Measurements from ENCODE around the gene TUBGCP3.

TUBGCP3 gene

DNA sequence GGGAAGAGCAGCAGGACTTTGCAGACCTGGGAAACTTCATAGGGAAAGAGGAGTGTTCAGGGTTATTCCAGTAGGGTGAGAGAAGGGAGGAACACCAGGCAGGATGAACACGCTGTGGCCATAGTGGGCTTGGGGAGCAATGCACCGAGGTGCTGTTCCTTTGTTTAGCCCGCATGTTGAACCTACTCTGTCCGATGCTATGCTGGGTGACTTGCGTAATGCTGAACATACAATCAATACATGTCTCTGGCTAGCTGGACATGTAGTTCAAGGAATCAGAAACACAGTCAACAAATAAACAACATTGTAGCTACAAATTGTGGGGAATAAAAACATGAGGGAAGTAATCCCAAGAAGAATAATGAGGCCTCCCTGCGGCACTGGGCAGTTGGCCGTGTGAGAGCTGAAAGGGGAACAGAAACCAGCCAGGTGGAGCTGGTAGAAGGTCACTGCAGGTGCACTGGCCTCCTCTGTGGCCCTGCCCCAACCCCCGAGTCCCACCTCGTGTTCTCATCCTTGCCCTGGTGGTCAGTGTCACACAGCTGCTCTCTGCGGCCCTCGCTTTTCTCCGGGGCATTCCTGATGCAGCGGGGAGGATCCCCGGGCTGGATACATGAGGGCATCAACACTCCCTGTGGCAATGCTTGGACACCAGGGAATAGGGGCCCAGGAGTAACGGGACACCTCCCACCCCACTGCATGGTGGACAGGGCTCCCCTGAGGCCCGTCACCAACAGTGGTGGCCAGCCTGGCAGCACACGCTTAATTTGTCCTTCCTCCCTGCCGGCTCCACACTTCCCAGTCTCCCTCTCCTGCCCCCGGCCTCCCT lies 36.9 kb upstream of the TUBGCP3 start:
- H3K4me1 ChIP-seq (ENCODE audit: control insufficient read depth, insufficient read depth, low read length), result no peaks in the 10 kb centered on the region
- H3K9ac ChIP-seq (ENCODE audit: low read length), result no peak overlapping the region
- H3K9me3 ChIP-seq (ENCODE audit: control insufficient read depth, low read length), result no peaks in the 10 kb centered on the region
- peaks cover 5% of the 10 kb centered on the region for H3K27me3 ChIP-seq (ENCODE audit: control insufficient read depth, insufficient read depth, low read length)
- no peaks in the 10 kb centered on the region for H3K36me3 ChIP-seq (ENCODE audit: control insufficient read depth, insufficient read depth, low read length)
- H3K4me3 ChIP-seq (ENCODE audit: low read length), result no peak overlapping the region

DNA sequence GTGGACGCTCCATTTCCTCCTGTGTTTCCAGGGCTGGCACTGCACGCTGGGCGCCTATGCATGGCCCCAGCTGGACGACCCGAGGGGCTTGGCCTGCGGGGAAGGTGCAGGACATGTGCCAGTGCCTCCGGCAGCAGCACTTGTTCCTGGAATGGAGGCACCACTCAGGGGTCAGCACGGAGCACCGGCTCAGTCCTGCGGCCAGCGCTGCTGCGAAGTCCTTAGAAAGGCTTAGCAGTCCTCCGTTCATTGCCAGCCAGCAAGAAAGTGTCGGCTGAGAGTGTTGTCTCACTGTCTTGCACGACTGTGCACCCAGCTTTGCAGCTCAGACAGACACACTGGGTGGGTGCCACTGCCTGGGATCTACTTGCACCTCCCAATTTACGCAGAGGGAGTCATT lies 36.1 kb upstream of the TUBGCP3 start:
- Histone ChIP-seq H3K9me3 (ENCODE audit: control insufficient read depth, low read length) (no peaks in the 10 kb centered on the region), H3K9ac (ENCODE audit: low read length) (no peak overlapping the region), H3K27me3 (ENCODE audit: control insufficient read depth, insufficient read depth, low read length) (peaks cover 9% of the 10 kb centered on the region), H3K4me3 (ENCODE audit: low read length) (no peak overlapping the region), H3K4me1 (ENCODE audit: control insufficient read depth, insufficient read depth, low read length) (no peaks in the 10 kb centered on the region), H3K36me3 (ENCODE audit: control insufficient read depth, insufficient read depth, low read length) (no peaks in the 10 kb centered on the region)

DNA sequence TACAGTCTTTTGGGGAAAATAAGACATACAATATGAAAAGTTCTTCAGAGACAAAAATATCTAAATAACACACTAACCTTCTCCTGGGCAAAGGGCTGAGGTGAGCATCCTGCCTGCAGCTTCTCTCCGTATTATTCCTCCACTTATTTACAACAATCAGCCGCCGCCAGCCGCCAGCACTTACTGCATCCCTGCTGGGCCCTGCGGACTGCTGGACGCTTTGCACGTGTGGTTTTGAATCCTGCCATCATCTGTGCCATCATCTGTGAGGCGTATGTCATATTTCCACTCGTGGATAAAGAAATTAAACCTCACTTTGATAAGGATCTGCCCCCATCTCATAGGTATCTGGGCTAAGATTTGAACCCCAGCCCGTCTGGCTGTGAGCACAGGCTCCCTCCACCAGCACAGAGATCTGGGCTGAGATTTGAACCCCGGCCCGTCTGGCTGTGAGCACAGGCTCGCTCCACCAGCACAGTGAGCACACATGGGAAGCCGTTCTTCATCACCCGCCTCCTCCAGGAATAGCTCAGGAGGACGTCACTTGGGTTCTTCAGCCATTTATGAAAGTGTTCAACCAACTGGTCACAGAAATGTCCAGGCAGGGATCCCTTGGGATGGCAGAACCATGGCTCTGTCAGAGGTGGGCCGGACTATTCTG lies 35.2 kb upstream of the TUBGCP3 start:
- H3K4me3 ChIP-seq (ENCODE audit: low read length), result no peak overlapping the region
- H3K9ac ChIP-seq (ENCODE audit: low read length), result no peak overlapping the region
- H3K27me3 ChIP-seq (ENCODE audit: control insufficient read depth, insufficient read depth, low read length), result peaks cover 9% of the 10 kb centered on the region
- no peaks in the 10 kb centered on the region for H3K9me3 ChIP-seq (ENCODE audit: control insufficient read depth, low read length)
- H3K36me3 ChIP-seq (ENCODE audit: control insufficient read depth, insufficient read depth, low read length), result no peaks in the 10 kb centered on the region
- no peaks in the 10 kb centered on the region for H3K4me1 ChIP-seq (ENCODE audit: control insufficient read depth, insufficient read depth, low read length)

DNA sequence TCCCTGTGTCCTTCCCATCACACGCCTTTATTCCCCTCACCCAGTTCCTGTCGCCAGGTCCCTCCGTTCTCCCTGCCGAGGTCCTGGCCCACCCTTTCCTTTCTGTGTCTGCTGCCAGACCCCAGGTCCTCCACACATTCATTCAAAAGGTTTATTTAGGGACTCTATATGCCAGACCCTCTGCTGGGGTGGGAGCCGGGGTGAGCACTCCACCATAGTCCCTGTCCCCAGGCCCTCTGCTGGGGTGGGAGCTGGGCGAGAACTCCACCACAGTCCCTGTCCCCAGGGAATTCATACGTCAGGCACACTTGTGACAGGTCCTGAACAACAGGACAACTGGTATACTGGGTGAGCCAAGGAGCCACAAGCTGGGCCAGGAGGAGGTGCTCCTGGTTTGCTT lies 34.4 kb upstream of the TUBGCP3 start:
- H3K9ac ChIP-seq (ENCODE audit: low read length), result no peak overlapping the region
- H3K4me1 ChIP-seq (ENCODE audit: control insufficient read depth, insufficient read depth, low read length), result no peaks in the 10 kb centered on the region
- H3K9me3 ChIP-seq (ENCODE audit: control insufficient read depth, low read length), result no peaks in the 10 kb centered on the region
- peaks cover 9% of the 10 kb centered on the region for H3K27me3 ChIP-seq (ENCODE audit: control insufficient read depth, insufficient read depth, low read length)
- no peak overlapping the region for H3K4me3 ChIP-seq (ENCODE audit: low read length)
- H3K36me3 ChIP-seq (ENCODE audit: control insufficient read depth, insufficient read depth, low read length), result no peaks in the 10 kb centered on the region

DNA sequence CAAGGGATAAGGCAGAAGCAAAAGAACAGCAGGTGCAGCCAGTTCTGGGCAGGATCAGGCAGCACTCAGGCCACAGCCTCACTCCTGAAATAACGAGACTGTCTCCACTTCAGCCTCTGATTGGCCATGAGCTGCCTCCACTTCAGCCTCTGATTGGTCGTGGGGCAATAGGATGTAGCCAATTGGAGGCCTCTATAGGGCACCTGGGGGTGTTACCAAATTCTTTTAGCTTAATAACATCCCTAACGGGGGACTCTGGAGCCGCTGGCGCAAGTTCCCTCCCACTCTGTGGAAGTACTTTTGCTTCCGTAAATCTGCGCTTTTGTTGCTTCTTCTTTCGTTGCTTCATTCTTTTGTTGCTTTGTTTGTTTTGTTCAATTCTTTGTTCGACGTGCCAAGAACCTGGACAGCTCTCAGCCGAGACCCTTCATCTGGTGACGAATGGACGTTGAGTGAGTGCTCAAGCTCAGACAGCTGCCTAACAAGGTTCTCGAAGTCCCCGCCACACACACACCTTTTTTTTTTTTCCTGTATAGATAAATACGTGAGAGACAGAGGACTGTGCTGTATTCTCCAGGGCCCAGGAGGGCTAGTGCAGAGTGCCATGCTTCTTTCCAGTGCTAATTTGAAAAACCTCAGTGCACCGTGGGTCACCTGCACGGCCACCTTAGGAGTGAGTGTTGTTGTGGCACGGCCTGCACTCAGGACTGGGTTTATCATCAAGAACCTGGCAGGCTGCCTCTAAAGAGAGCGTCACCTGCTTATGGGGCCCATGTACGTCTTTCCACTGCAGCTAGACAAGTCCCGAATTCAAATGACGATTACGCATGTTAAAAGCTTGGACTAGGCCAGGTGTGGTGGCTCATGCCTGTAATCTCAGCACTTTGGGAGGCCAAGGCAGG lies 32.0 kb upstream of the TUBGCP3 start:
- Histone ChIP-seq H3K9me3 (ENCODE audit: control insufficient read depth, low read length) (no peaks in the 10 kb centered on the region), H3K9ac (ENCODE audit: low read length) (no peak overlapping the region), H3K4me1 (ENCODE audit: control insufficient read depth, insufficient read depth, low read length) (no peaks in the 10 kb centered on the region), H3K27me3 (ENCODE audit: control insufficient read depth, insufficient read depth, low read length) (peaks cover 9% of the 10 kb centered on the region), H3K4me3 (ENCODE audit: low read length) (no peak overlapping the region), H3K36me3 (ENCODE audit: control insufficient read depth, insufficient read depth, low read length) (no peaks in the 10 kb centered on the region)

DNA sequence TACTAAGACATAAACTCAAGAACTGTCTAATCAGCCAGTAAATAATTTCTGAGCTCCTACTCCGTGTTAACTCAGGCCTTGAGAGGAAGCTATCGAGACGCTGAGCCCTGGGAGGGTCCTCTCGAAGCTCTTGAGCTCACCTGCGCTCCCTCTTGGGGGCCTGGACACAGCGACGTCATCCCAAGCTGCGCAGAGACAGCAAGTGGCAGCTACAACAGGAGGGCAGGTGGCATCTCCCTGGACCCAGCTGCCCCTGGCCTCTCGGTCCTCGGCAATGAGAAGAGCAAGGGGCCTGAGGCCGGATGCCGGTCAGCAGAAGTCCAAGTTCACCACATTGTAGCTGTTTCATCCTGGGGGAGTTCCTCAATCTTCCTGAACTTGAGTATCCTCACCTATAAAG lies 30.5 kb upstream of the TUBGCP3 start:
- Histone ChIP-seq H3K9me3 (ENCODE audit: control insufficient read depth, low read length) (no peaks in the 10 kb centered on the region), H3K4me3 (ENCODE audit: low read length) (no peak overlapping the region), H3K36me3 (ENCODE audit: control insufficient read depth, insufficient read depth, low read length) (no peaks in the 10 kb centered on the region), H3K27me3 (ENCODE audit: control insufficient read depth, insufficient read depth, low read length) (peaks cover 9% of the 10 kb centered on the region), H3K9ac (ENCODE audit: low read length) (no peak overlapping the region), H3K4me1 (ENCODE audit: control insufficient read depth, insufficient read depth, low read length) (no peaks in the 10 kb centered on the region)

DNA sequence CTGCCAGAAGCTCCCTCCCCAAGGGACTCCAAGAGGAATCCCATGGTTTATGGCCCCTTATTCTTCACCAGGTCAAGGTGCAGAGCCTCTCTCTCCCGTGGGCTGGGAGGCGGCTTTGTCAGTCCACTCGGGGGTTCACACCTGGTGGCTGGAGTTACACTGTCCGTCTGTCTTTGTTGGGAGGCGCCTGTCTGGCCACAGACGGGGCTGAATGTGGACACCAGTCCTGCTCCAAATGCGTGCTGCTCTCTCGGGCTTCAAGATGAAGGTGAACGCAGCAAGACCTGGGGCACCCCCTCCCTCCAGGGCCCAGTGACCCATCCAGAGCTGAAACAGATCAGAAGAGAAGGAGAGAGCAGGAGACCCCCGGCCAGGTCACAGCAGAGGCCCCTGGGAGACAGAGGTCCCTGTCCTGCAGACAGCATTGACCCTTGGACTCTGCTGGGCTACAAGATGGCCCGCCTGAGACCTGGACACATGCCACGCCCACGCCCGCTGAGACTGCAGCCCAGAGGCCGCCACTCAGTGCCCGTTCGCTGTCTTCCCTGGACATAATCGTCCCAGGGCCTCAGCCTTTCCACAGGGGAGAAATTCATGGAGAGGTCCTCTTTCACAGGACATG lies 29.9 kb upstream of the TUBGCP3 start:
- Histone ChIP-seq H3K9me3 (ENCODE audit: control insufficient read depth, low read length) (no peaks in the 10 kb centered on the region), H3K27me3 (ENCODE audit: control insufficient read depth, insufficient read depth, low read length) (peaks cover 9% of the 10 kb centered on the region), H3K36me3 (ENCODE audit: control insufficient read depth, insufficient read depth, low read length) (no peaks in the 10 kb centered on the region), H3K4me1 (ENCODE audit: control insufficient read depth, insufficient read depth, low read length) (no peaks in the 10 kb centered on the region), H3K9ac (ENCODE audit: low read length) (no peak overlapping the region), H3K4me3 (ENCODE audit: low read length) (no peak overlapping the region)

DNA sequence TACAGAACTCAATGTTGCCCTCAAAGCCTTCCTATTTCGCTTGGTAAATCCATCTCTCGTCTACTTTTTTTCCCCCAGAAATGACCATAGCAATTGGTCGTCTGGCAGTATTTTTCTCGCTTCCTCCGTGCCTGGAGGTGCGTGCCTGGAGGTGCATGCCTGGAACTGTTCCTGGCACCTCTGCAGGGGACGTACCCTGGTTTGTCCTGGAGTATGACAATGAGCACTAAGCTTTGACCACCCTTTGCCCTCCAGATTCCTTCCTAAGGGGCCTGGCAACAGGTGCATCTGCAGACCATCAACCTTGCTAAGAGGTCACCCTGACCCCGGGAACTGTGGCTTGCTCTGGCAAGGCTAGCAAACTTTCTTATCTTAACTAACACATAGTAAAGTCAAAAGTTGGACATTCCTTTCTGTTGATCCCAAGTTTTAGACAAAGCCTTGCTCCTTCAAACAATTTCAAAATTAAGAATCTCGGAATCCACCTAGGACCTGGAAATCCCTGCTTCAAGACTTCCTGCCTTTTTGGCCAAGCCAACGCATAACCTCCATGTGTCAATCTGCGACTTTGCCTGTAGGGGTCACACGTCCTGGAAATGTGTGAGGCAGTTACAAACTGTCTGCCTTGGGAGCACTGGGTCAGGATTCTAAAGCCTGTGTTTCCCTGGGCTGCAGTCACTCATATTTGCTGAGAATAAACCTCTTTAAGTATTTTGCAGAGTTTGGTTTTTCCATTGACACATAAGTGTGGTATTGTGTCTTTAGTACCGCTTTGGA lies 28.8 kb upstream of the TUBGCP3 start:
- Histone ChIP-seq H3K4me1 (ENCODE audit: control insufficient read depth, insufficient read depth, low read length) (no peaks in the 10 kb centered on the region), H3K9me3 (ENCODE audit: control insufficient read depth, low read length) (no peaks in the 10 kb centered on the region), H3K27me3 (ENCODE audit: control insufficient read depth, insufficient read depth, low read length) (peaks cover 9% of the 10 kb centered on the region), H3K9ac (ENCODE audit: low read length) (no peak overlapping the region), H3K36me3 (ENCODE audit: control insufficient read depth, insufficient read depth, low read length) (no peaks in the 10 kb centered on the region), H3K4me3 (ENCODE audit: low read length) (no peak overlapping the region)

DNA sequence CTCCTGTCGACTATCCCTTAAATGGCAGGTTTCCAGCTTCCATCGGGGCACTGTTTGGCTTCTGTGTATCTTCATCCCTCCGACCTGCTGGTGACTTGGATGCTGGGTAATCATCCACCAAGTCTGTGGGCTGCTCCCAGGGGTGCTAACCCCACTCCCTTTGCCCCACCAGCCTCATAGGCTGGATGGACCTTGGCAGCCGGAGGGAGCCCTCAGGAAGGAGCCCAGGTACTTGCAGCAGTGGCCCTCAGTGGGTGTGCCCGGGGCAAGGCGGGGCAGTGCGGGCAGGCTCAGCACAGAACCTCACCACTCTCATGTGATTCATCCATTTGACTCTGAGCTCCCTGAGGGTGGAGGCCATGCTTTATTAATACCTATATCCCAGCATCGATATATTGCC lies 27.4 kb upstream of the TUBGCP3 start:
- Histone ChIP-seq H3K9ac (ENCODE audit: low read length) (no peak overlapping the region), H3K36me3 (ENCODE audit: control insufficient read depth, insufficient read depth, low read length) (no peaks in the 10 kb centered on the region), H3K9me3 (ENCODE audit: control insufficient read depth, low read length) (no peaks in the 10 kb centered on the region), H3K4me3 (ENCODE audit: low read length) (no peak overlapping the region), H3K4me1 (ENCODE audit: control insufficient read depth, insufficient read depth, low read length) (no peaks in the 10 kb centered on the region), H3K27me3 (ENCODE audit: control insufficient read depth, insufficient read depth, low read length) (peaks cover 9% of the 10 kb centered on the region)

DNA sequence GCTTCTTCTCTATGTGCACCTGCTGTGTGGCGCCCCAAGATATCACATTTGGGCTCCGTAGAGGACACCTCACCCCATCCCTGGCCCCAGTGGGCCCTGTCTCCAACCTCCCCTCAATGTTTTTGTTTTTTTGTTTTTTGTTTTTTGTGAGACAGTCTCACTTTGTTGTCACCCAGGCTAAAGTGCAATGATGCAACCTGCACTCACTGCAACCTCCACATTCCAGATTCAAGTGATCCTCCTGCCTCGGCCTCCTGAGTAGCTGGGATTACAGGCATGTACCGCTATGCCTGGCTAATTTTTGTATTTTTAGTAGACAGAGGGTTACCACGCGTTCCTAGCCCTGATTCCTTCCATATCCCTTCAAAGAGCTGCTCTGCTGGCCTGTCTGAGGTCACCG lies 26.9 kb upstream of the TUBGCP3 start:
- Histone ChIP-seq H3K9ac (ENCODE audit: low read length) (no peak overlapping the region), H3K4me3 (ENCODE audit: low read length) (no peak overlapping the region), H3K36me3 (ENCODE audit: control insufficient read depth, insufficient read depth, low read length) (no peaks in the 10 kb centered on the region), H3K27me3 (ENCODE audit: control insufficient read depth, insufficient read depth, low read length) (peaks cover 3% of the 10 kb centered on the region), H3K9me3 (ENCODE audit: control insufficient read depth, low read length) (no peaks in the 10 kb centered on the region), H3K4me1 (ENCODE audit: control insufficient read depth, insufficient read depth, low read length) (no peaks in the 10 kb centered on the region)

DNA sequence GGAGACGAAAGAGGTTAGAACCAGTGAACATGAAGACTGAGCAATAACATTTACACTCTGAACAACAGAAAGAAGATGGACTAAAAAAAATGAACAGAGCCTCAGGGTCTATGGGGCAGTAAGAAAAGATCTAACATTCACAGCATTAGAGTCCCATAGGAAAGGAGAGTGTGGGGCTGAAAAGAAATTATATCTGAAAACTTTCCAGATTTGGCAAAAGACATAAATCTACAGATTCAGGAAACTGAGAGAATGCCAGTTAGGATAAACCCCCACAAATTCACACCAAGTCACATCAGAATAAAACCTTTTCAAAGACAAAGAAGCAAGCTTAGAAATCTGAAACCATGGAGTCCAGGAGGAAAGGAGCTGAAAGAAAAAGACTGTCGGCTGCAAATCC lies 20.3 kb upstream of the TUBGCP3 start:
- Histone ChIP-seq H3K9ac (ENCODE audit: low read length) (no peak overlapping the region), H3K9me3 (ENCODE audit: control insufficient read depth, low read length) (no peaks in the 10 kb centered on the region), H3K4me3 (ENCODE audit: low read length) (no peak overlapping the region), H3K36me3 (ENCODE audit: control insufficient read depth, insufficient read depth, low read length) (no peaks in the 10 kb centered on the region), H3K27me3 (ENCODE audit: control insufficient read depth, insufficient read depth, low read length) (no peaks in the 10 kb centered on the region), H3K4me1 (ENCODE audit: control insufficient read depth, insufficient read depth, low read length) (no peaks in the 10 kb centered on the region)
